HepG2 (cell line): ENCODE results near the gene KLF16. TPM values are rescaled to one million over a fixed set of nuclear protein-coding genes. Genes with fewer than 3 reads are reported as not detected.

Source experiments
- FOXA1 ChIP-seq, 2 experiments: fragments of 450-650 bp in 1 of 2; sonication (generic) in 1 of 2; formaldehyde crosslinking in 1 of 2; IDR thresholded peaks; 2 replicates each; pipeline versions ENCODE4 v1.4.0 to v1.6.1; 2016 to 2020; ENCODE audit warnings: missing genetic modification reagents in 1 of 2
- LCORL ChIP-seq, 2 experiments: fragments of 450-650 bp in 1 of 2; sonication (generic) in 1 of 2; formaldehyde crosslinking in 1 of 2; IDR thresholded peaks; 2 replicates each; pipeline versions ENCODE4 v1.5.0 to v1.6.1; 2017 to 2020; ENCODE audit warnings: antibody characterized with exemption in 1 of 2, missing genetic modification reagents in 1 of 2
- SALL1 ChIP-seq: sonication (generic); formaldehyde crosslinking; IDR thresholded peaks from 2 replicates; pipeline ENCODE4 v1.8.0; 2022; ENCODE audit warnings: mild to moderate bottlenecking, missing genetic modification reagents
- SRSF1 ChIP-seq: fragments of 200-400 bp; formaldehyde crosslinking; optimal IDR thresholded peaks from 2 replicates; pipeline ENCODE3; 2017; ENCODE audit warnings: mild to moderate bottlenecking, low read depth, low read length, moderate library complexity
- TGIF2 ChIP-seq: IDR thresholded peaks from 2 replicates; pipeline ENCODE4 v1.6.1; 2016; ENCODE audit warnings: control low read depth, missing compliant biosample characterization
- ZBTB21 ChIP-seq: sonication (generic); formaldehyde crosslinking; IDR thresholded peaks from 2 replicates; pipeline ENCODE4 v1.4.0; 2020; ENCODE audit warnings: missing genetic modification reagents
- ZBTB7A ChIP-seq: sonication (generic); formaldehyde crosslinking; IDR thresholded peaks from 2 replicates; pipeline ENCODE4 v1.8.0; 2022; ENCODE audit warnings: mild to moderate bottlenecking, missing genetic modification reagents
- ZFP36 ChIP-seq: fragments of 150-350 bp; IDR thresholded peaks from 2 replicates; pipeline ENCODE4 v1.6.1; 2018; ENCODE audit warnings: borderline replicate concordance, low read length, low read depth; ENCODE audit not compliant: partially characterized antibody
- ZNF335 ChIP-seq: sonication (generic); formaldehyde crosslinking; IDR thresholded peaks from 2 replicates; pipeline ENCODE4 v1.4.0; 2020; ENCODE audit warnings: missing genetic modification reagents
- ZNF468 ChIP-seq: sonication (generic); formaldehyde crosslinking; IDR thresholded peaks from 2 replicates; pipeline ENCODE4 v1.8.0; 2022; ENCODE audit warnings: mild to moderate bottlenecking, moderate library complexity, missing genetic modification reagents
- ZNF607 ChIP-seq: sonication (generic); formaldehyde crosslinking; IDR thresholded peaks from 2 replicates; pipeline ENCODE4 v1.5.1; 2020; ENCODE audit warnings: missing genetic modification reagents, mild to moderate bottlenecking, borderline replicate concordance
- ZSCAN22 ChIP-seq: sonication (generic); formaldehyde crosslinking; IDR thresholded peaks from 2 replicates; pipeline ENCODE4 v1.4.0; 2020; ENCODE audit warnings: mild to moderate bottlenecking, missing genetic modification reagents
- ZSCAN9 ChIP-seq: IDR thresholded peaks from 2 replicates; pipeline ENCODE4 v1.6.1; 2016; ENCODE audit warnings: borderline replicate concordance
- polyA plus RNA-seq, 8 experiments: library from polyadenylated mRNA; depleted of rRNA in 3 of 8; stranded (reverse) in 7 of 8; unstranded in 1 of 8; fragments of >200 nt; fragmentation: Illumina TruSeq in 4 of 8; extraction: Trizol in 4 of 8; gene quantifications; 2 replicates each; pipeline versions ENCODE4 v1.2.1 to v1.2.3, GENCODE V29; 2011 to 2016; ENCODE audit warnings: low read depth in 4 of 8, missing spikeins in 1 of 8, mixed read lengths in 1 of 8; ENCODE audit not compliant: insufficient read depth in 1 of 8
- total RNA-seq, 5 experiments: library from RNA; depleted of rRNA; stranded (reverse); fragments of >200 nt; fragmentation: Illumina TruSeq; extraction: Trizol; gene quantifications; 2 replicates each; pipeline ENCODE4 v1.2.3, GENCODE V29; 2016; ENCODE audit warnings: low read depth in 1 of 5
- TF ChIP-seq, protein P1 (sequence below): sonication (generic); formaldehyde crosslinking; IDR thresholded peaks from 2 replicates; pipeline ENCODE4 v1.5.0; 2020; ENCODE audit warnings: mild to moderate bottlenecking, missing genetic modification reagents, borderline replicate concordance
- TF ChIP-seq, protein P2 (sequence below): sonication (generic); formaldehyde crosslinking; conservative IDR thresholded peaks from 2 replicates; pipeline ENCODE4 v1.4.0; 2020; ENCODE audit warnings: mild to moderate bottlenecking, missing genetic modification reagents, moderate library complexity
- TF ChIP-seq, protein P3 (sequence below): sonication (generic); formaldehyde crosslinking; IDR thresholded peaks from 2 replicates; pipeline ENCODE4 v1.5.0; 2020; ENCODE audit warnings: missing genetic modification reagents, mild to moderate bottlenecking, borderline replicate concordance

KLF16 gene
- total and polyA plus RNA-seq, 2 of the 13 experiments (the other 11 are each of a cell fraction or from before 2014, with no cell fraction given): 3.5 to 6.7 TPM

DNA sequence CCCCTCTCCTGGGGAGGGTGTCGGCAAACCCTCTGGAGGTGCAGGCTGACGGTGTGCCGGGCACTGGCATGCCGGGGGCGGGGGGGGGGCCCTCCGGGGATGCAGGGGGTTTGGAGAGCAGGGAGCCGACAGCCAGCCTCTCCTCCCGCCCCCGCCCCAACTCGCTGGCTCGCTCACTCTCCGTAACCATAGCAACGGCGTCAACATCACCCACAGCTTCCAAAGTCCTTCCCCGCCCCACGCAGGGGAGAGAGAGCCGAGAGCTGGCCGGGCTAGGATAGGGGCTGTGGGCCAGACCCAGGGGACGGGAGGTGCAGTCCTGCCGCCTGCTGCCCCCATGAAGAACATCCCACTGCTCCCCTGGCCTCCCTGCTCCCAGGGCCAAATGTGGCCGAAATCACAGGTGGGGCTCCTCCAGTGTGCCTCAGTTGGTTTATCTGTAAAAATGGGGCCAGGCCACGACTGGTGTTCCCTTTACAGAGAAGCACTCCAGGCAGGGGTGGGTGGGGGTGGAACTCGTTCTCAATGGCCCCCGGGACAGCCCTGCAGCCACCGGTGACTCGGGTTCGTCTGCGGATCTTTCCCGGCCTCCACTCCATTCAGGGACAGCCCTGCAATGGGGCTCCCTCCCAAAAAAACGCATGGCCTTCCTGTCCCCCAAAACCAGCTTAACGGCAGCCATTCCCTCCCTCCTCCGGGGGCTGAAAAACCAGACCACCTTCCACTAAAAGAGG is 3.2 kb downstream of the KLF16 start (continued):
- TF ChIP-seq, protein P1, sequence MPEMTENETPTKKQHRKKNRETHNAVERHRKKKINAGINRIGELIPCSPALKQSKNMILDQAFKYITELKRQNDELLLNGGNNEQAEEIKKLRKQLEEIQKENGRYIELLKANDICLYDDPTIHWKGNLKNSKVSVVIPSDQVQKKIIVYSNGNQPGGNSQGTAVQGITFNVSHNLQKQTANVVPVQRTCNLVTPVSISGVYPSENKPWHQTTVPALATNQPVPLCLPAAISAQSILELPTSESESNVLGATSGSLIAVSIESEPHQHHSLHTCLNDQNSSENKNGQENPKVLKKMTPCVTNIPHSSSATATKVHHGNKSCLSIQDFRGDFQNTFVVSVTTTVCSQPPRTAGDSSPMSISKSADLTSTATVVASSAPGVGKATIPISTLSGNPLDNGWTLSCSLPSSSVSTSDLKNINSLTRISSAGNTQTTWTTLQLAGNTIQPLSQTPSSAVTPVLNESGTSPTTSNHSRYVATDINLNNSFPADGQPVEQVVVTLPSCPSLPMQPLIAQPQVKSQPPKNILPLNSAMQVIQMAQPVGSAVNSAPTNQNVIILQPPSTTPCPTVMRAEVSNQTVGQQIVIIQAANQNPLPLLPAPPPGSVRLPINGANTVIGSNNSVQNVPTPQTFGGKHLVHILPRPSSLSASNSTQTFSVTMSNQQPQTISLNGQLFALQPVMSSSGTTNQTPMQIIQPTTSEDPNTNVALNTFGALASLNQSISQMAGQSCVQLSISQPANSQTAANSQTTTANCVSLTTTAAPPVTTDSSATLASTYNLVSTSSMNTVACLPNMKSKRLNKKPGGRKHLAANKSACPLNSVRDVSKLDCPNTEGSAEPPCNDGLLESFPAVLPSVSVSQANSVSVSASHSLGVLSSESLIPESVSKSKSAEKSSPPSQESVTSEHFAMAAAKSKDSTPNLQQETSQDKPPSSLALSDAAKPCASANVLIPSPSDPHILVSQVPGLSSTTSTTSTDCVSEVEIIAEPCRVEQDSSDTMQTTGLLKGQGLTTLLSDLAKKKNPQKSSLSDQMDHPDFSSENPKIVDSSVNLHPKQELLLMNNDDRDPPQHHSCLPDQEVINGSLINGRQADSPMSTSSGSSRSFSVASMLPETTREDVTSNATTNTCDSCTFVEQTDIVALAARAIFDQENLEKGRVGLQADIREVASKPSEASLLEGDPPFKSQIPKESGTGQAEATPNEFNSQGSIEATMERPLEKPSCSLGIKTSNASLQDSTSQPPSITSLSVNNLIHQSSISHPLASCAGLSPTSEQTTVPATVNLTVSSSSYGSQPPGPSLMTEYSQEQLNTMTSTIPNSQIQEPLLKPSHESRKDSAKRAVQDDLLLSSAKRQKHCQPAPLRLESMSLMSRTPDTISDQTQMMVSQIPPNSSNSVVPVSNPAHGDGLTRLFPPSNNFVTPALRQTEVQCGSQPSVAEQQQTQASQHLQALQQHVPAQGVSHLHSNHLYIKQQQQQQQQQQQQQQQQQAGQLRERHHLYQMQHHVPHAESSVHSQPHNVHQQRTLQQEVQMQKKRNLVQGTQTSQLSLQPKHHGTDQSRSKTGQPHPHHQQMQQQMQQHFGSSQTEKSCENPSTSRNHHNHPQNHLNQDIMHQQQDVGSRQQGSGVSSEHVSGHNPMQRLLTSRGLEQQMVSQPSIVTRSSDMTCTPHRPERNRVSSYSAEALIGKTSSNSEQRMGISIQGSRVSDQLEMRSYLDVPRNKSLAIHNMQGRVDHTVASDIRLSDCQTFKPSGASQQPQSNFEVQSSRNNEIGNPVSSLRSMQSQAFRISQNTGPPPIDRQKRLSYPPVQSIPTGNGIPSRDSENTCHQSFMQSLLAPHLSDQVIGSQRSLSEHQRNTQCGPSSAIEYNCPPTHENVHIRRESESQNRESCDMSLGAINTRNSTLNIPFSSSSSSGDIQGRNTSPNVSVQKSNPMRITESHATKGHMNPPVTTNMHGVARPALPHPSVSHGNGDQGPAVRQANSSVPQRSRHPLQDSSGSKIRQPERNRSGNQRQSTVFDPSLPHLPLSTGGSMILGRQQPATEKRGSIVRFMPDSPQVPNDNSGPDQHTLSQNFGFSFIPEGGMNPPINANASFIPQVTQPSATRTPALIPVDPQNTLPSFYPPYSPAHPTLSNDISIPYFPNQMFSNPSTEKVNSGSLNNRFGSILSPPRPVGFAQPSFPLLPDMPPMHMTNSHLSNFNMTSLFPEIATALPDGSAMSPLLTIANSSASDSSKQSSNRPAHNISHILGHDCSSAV: no peak
- TF ChIP-seq ZSCAN9 (CRISPR knock-in tag) (no peak), ZBTB7A (CRISPR knock-in tag) (0 out of 2 replicates have a peak, but pooled peaks have one; percentile 24), TGIF2 (peak; percentile 59; the same call in 1 of the 2 replicates), SRSF1 (peak; percentile 76), LCORL (IDR thresholded peaks at IDR 0.05) (no peak), LCORL (CRISPR knock-in tag; IDR thresholded peaks at IDR 0.05) (peak; percentile 69), SALL1 (CRISPR knock-in tag) (peak; percentile 64; the same call in 1 of the 2 replicates), ZBTB21 (no peak), ZNF335 (CRISPR knock-in tag) (peak; percentile 80), ZSCAN22 (CRISPR knock-in tag) (no peak), ZNF607 (CRISPR knock-in tag) (0 out of 2 replicates have a peak, but pooled peaks have one; percentile 24), ZNF468 (CRISPR knock-in tag) (no peak), FOXA1 (IDR thresholded peaks at IDR 0.05) (no peak), FOXA1 (CRISPR knock-in tag; IDR thresholded peaks at IDR 0.05) (0 out of 2 replicates have a peak, but pooled peaks have one; percentile 3), ZFP36 (no peak)
- TF ChIP-seq, protein P2, sequence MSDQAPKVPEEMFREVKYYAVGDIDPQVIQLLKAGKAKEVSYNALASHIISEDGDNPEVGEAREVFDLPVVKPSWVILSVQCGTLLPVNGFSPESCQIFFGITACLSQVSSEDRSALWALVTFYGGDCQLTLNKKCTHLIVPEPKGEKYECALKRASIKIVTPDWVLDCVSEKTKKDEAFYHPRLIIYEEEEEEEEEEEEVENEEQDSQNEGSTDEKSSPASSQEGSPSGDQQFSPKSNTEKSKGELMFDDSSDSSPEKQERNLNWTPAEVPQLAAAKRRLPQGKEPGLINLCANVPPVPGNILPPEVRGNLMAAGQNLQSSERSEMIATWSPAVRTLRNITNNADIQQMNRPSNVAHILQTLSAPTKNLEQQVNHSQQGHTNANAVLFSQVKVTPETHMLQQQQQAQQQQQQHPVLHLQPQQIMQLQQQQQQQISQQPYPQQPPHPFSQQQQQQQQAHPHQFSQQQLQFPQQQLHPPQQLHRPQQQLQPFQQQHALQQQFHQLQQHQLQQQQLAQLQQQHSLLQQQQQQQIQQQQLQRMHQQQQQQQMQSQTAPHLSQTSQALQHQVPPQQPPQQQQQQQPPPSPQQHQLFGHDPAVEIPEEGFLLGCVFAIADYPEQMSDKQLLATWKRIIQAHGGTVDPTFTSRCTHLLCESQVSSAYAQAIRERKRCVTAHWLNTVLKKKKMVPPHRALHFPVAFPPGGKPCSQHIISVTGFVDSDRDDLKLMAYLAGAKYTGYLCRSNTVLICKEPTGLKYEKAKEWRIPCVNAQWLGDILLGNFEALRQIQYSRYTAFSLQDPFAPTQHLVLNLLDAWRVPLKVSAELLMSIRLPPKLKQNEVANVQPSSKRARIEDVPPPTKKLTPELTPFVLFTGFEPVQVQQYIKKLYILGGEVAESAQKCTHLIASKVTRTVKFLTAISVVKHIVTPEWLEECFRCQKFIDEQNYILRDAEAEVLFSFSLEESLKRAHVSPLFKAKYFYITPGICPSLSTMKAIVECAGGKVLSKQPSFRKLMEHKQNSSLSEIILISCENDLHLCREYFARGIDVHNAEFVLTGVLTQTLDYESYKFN (CRISPR knock-in tag): peak; percentile 65
- TF ChIP-seq, protein P3, sequence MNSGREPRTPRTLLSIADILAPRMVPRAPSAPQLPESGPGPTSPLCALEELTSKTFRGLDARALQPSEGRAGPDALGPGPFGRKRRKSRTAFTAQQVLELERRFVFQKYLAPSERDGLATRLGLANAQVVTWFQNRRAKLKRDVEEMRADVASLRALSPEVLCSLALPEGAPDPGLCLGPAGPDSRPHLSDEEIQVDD (CRISPR knock-in tag): no peak
